Measurements from ENCODE around the gene LIPC.

LIPC gene

DNA sequence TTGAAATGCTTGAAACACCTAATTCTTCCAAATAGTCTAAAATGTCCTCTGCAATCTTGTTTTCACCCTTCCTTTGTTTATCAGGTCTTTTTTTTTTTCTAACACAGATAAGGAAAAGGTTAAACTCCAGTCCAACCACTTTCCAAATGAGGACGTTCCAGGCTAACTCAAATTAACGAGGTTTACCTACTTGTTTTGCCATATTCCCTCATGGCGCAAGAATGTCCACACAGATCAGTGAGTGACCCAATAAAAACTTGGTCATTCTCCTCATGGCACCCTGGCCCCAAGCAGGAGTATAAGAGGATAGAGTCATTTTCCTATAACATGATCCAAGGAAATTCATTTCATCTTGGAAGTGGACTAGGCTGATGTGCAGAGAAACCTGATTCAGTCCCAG lies 6.6 kb upstream of the LIPC start (continued):
- TF ChIP-seq, protein P1, sequence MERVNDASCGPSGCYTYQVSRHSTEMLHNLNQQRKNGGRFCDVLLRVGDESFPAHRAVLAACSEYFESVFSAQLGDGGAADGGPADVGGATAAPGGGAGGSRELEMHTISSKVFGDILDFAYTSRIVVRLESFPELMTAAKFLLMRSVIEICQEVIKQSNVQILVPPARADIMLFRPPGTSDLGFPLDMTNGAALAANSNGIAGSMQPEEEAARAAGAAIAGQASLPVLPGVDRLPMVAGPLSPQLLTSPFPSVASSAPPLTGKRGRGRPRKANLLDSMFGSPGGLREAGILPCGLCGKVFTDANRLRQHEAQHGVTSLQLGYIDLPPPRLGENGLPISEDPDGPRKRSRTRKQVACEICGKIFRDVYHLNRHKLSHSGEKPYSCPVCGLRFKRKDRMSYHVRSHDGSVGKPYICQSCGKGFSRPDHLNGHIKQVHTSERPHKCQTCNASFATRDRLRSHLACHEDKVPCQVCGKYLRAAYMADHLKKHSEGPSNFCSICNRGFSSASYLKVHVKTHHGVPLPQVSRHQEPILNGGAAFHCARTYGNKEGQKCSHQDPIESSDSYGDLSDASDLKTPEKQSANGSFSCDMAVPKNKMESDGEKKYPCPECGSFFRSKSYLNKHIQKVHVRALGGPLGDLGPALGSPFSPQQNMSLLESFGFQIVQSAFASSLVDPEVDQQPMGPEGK (CRISPR knock-in tag; IDR thresholded peaks at IDR 0.05; ENCODE audit: borderline replicate concordance) = no peak
- no peak for TF ChIP-seq OSR1 (CRISPR knock-in tag; IDR thresholded peaks at IDR 0.05)
- no peak for TF ChIP-seq ESRRG (CRISPR knock-in tag; IDR thresholded peaks at IDR 0.05)
- TF ChIP-seq, protein P2, sequence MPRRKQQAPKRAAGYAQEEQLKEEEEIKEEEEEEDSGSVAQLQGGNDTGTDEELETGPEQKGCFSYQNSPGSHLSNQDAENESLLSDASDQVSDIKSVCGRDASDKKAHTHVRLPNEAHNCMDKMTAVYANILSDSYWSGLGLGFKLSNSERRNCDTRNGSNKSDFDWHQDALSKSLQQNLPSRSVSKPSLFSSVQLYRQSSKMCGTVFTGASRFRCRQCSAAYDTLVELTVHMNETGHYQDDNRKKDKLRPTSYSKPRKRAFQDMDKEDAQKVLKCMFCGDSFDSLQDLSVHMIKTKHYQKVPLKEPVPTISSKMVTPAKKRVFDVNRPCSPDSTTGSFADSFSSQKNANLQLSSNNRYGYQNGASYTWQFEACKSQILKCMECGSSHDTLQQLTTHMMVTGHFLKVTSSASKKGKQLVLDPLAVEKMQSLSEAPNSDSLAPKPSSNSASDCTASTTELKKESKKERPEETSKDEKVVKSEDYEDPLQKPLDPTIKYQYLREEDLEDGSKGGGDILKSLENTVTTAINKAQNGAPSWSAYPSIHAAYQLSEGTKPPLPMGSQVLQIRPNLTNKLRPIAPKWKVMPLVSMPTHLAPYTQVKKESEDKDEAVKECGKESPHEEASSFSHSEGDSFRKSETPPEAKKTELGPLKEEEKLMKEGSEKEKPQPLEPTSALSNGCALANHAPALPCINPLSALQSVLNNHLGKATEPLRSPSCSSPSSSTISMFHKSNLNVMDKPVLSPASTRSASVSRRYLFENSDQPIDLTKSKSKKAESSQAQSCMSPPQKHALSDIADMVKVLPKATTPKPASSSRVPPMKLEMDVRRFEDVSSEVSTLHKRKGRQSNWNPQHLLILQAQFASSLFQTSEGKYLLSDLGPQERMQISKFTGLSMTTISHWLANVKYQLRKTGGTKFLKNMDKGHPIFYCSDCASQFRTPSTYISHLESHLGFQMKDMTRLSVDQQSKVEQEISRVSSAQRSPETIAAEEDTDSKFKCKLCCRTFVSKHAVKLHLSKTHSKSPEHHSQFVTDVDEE (CRISPR knock-in tag; IDR thresholded peaks at IDR 0.05) = no peak
- no peak for TF ChIP-seq RARB (CRISPR knock-in tag; IDR thresholded peaks at IDR 0.05)
- TF ChIP-seq GLIS3 (CRISPR knock-in tag; IDR thresholded peaks at IDR 0.05) = no peak

DNA sequence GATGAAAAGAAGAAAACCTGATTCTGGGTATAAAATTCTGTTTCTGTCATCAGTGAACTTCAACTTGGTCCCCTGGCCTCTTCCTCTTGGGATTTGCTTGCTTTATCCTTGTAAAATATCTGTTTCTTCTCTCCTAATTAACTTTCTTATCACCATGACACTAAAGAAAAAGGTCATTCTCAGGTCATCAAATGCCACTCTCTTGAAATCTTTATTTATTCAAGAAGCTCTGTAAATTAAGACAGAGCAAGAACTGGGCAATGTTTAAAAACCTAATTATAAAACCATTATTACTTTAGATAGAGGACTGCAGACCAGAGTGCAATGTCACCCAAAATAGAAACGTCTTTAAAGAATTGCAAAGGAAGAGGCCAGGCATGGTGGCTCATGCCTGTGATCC lies 6.0 kb upstream of the LIPC start:
- ATAC-seq = no peak
- TF ChIP-seq, protein P3, sequence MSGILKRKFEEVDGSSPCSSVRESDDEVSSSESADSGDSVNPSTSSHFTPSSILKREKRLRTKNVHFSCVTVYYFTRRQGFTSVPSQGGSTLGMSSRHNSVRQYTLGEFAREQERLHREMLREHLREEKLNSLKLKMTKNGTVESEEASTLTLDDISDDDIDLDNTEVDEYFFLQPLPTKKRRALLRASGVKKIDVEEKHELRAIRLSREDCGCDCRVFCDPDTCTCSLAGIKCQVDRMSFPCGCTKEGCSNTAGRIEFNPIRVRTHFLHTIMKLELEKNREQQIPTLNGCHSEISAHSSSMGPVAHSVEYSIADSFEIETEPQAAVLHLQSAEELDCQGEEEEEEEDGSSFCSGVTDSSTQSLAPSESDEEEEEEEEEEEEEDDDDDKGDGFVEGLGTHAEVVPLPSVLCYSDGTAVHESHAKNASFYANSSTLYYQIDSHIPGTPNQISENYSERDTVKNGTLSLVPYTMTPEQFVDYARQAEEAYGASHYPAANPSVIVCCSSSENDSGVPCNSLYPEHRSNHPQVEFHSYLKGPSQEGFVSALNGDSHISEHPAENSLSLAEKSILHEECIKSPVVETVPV (CRISPR knock-in tag; IDR thresholded peaks at IDR 0.05) = 0 out of 2 replicates have a peak, but pooled peaks have one; percentile 46
- TF ChIP-seq ZC3H10 (CRISPR knock-in tag; IDR thresholded peaks at IDR 0.05) = no peak
- no peak for TF ChIP-seq ZNF8 (CRISPR knock-in tag; IDR thresholded peaks at IDR 0.05)
- TF ChIP-seq ISL1 (CRISPR knock-in tag; IDR thresholded peaks at IDR 0.05) = peak; percentile 91
- no peak for TF ChIP-seq SNAI2 (CRISPR knock-in tag; IDR thresholded peaks at IDR 0.05)
- TF ChIP-seq ZFP30 (CRISPR knock-in tag; IDR thresholded peaks at IDR 0.05) = no peak
- TF ChIP-seq ZNF70 (CRISPR knock-in tag; IDR thresholded peaks at IDR 0.05) = no peak
- TF ChIP-seq CSDC2 (CRISPR knock-in tag; IDR thresholded peaks at IDR 0.05) = no peak
- no peak for TF ChIP-seq ARNTL (CRISPR knock-in tag; IDR thresholded peaks at IDR 0.05; ENCODE audit: borderline replicate concordance, low read depth)
- TF ChIP-seq GLIS3 (CRISPR knock-in tag; IDR thresholded peaks at IDR 0.05) = no peak
- TF ChIP-seq ESRRG (CRISPR knock-in tag; IDR thresholded peaks at IDR 0.05) = no peak
- TF ChIP-seq ZFP3 (CRISPR knock-in tag; IDR thresholded peaks at IDR 0.05) = peak; percentile 65; the same call in 1 of the 2 replicates
- TF ChIP-seq, protein P1 (CRISPR knock-in tag; IDR thresholded peaks at IDR 0.05; ENCODE audit: borderline replicate concordance) = no peak
- no peak for TF ChIP-seq TOX (CRISPR knock-in tag; IDR thresholded peaks at IDR 0.05; ENCODE audit: borderline replicate concordance)
- TF ChIP-seq OSR1 (CRISPR knock-in tag; IDR thresholded peaks at IDR 0.05) = no peak
- TF ChIP-seq PPARA (CRISPR knock-in tag; IDR thresholded peaks at IDR 0.05; ENCODE audit: borderline replicate concordance) = no peak
- peak; percentile 34; the same call in 1 of the 2 replicates for TF ChIP-seq TCF4 (CRISPR knock-in tag; IDR thresholded peaks at IDR 0.05; ENCODE audit: borderline replicate concordance)
- TF ChIP-seq BACH2 (CRISPR knock-in tag; IDR thresholded peaks at IDR 0.05; ENCODE audit: borderline replicate concordance) = no peak
- TF ChIP-seq, protein P2 (CRISPR knock-in tag; IDR thresholded peaks at IDR 0.05) = peak; percentile 65; the same call in 1 of the 2 replicates
- TF ChIP-seq, protein P4, sequence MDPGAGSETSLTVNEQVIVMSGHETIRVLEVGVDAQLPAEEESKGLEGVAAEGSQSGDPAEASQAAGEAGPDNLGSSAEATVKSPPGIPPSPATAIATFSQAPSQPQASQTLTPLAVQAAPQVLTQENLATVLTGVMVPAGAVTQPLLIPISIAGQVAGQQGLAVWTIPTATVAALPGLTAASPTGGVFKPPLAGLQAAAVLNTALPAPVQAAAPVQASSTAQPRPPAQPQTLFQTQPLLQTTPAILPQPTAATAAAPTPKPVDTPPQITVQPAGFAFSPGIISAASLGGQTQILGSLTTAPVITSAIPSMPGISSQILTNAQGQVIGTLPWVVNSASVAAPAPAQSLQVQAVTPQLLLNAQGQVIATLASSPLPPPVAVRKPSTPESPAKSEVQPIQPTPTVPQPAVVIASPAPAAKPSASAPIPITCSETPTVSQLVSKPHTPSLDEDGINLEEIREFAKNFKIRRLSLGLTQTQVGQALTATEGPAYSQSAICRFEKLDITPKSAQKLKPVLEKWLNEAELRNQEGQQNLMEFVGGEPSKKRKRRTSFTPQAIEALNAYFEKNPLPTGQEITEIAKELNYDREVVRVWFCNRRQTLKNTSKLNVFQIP (CRISPR knock-in tag; IDR thresholded peaks at IDR 0.05; ENCODE audit: borderline replicate concordance, low read depth) = no peak
- TF ChIP-seq, protein P5, sequence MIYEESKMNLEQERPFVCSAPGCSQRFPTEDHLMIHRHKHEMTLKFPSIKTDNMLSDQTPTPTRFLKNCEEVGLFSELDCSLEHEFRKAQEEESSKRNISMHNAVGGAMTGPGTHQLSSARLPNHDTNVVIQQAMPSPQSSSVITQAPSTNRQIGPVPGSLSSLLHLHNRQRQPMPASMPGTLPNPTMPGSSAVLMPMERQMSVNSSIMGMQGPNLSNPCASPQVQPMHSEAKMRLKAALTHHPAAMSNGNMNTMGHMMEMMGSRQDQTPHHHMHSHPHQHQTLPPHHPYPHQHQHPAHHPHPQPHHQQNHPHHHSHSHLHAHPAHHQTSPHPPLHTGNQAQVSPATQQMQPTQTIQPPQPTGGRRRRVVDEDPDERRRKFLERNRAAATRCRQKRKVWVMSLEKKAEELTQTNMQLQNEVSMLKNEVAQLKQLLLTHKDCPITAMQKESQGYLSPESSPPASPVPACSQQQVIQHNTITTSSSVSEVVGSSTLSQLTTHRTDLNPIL (CRISPR knock-in tag; IDR thresholded peaks at IDR 0.05; ENCODE audit: low read depth) = 0 out of 2 replicates have a peak, but pooled peaks have one; percentile 33
- no peak for TF ChIP-seq RARB (CRISPR knock-in tag; IDR thresholded peaks at IDR 0.05)
- no peak for TF ChIP-seq ZNF565 (CRISPR knock-in tag; conservative IDR thresholded peaks at IDR 0.05; ENCODE audit: low read depth)

All from SK-N-SH treated with all-trans-retinoic acid at 6 μM for 48 hours (cell line).